Neuronal stem cell (in vitro differentiated cells): ENCODE results near the gene PTPRG.

ENCODE experiments used
- DNase-seq: peaks from one replicate; pipeline ENCODE4 v3.0.0-alpha.2; 2013; ENCODE audit warnings: low spot score
- H2AFZ ChIP-seq: one replicate; pipeline ENCODE4 v1.6.1; 2013; ENCODE audit warnings: mild to moderate bottlenecking, low read length, inconsistent platforms
- H2AK5ac ChIP-seq: 2 replicates; pipeline ENCODE4 v1.6.1; 2013; ENCODE audit warnings: low read depth, mild to moderate bottlenecking, inconsistent platforms, low read length, moderate library complexity, mixed read lengths
- H2BK120ac ChIP-seq: 2 replicates; pipeline ENCODE4 v1.6.1; 2013; ENCODE audit warnings: low read depth, mild to moderate bottlenecking, inconsistent platforms, low read length, moderate library complexity, mixed read lengths
- H2BK12ac ChIP-seq: one replicate; pipeline ENCODE4 v1.6.1; 2013; ENCODE audit warnings: low read length, inconsistent platforms
- H2BK15ac ChIP-seq: 2 replicates; pipeline ENCODE4 v1.6.1; 2013; ENCODE audit warnings: mild to moderate bottlenecking, low read length, inconsistent platforms, mixed read lengths
- H2BK5ac ChIP-seq: one replicate; pipeline ENCODE4 v1.6.1; 2013; ENCODE audit warnings: inconsistent platforms, mild to moderate bottlenecking, low read length, moderate library complexity
- H3K14ac ChIP-seq: one replicate; pipeline ENCODE4 v1.6.1; 2013; ENCODE audit warnings: low read length, inconsistent platforms
- H3K18ac ChIP-seq: 2 replicates; pipeline ENCODE4 v1.6.1; 2013; ENCODE audit warnings: low read length, inconsistent platforms
- H3K23ac ChIP-seq: 2 replicates; pipeline ENCODE4 v1.6.1; 2013; ENCODE audit warnings: low read depth, mild to moderate bottlenecking, mixed read lengths, low read length, inconsistent platforms; ENCODE audit not compliant: poor library complexity
- H3K27ac ChIP-seq: replicated peaks from 3 replicates; pipeline ENCODE4 v1.5.1; 2013; ENCODE audit warnings: low read length, inconsistent platforms
- H3K27me3 ChIP-seq, 3 experiments: 2 replicates each; pipeline ENCODE4 v1.6.1; 2013; ENCODE audit warnings: low read length in 3 of 3, mild to moderate bottlenecking in 2 of 3, inconsistent platforms in 1 of 3, low read depth in 1 of 3, mixed read lengths in 1 of 3, moderate library complexity in 1 of 3; ENCODE audit not compliant: control insufficient read depth in 3 of 3, insufficient read depth in 3 of 3
- H3K36me3 ChIP-seq, 2 donors: replicated peaks in 1 of 2; 2 replicates each; pipeline ENCODE4 v1.6.1; 2013; ENCODE audit warnings: low read length in 2 of 2; ENCODE audit not compliant: control insufficient read depth in 2 of 2, insufficient read depth in 2 of 2
- H3K4ac ChIP-seq: 2 replicates; pipeline ENCODE4 v1.6.1; 2013; ENCODE audit warnings: inconsistent platforms, mild to moderate bottlenecking, low read length, moderate library complexity
- H3K4me1 ChIP-seq, 2 donors: 1 replicate in 1 of 2; 2 replicates in 1 of 2; pipeline ENCODE4 v1.6.1; 2013; ENCODE audit warnings: low read length in 2 of 2, low read depth in 1 of 2; ENCODE audit not compliant: control insufficient read depth in 2 of 2, insufficient read depth in 1 of 2
- H3K4me2 ChIP-seq: one replicate; pipeline ENCODE4 v1.6.1; 2013; ENCODE audit warnings: mild to moderate bottlenecking, low read length, inconsistent platforms; ENCODE audit not compliant: insufficient read depth, poor library complexity, severe bottlenecking
- H3K4me3 ChIP-seq, 2 donors: 2 replicates each; pipeline ENCODE4 v1.5.1; 2013; ENCODE audit warnings: low read length in 2 of 2, mild to moderate bottlenecking in 2 of 2, inconsistent platforms in 1 of 2, moderate library complexity in 1 of 2
- H3K79me1 ChIP-seq: one replicate; pipeline ENCODE4 v1.6.1; 2013; ENCODE audit warnings: low read depth, mild to moderate bottlenecking, inconsistent platforms, low read length, moderate library complexity
- H3K9ac ChIP-seq: one replicate; pipeline ENCODE4 v1.6.1; 2013; ENCODE audit warnings: mild to moderate bottlenecking, low read depth, low read length, inconsistent platforms; ENCODE audit not compliant: poor library complexity
- H3K9me3 ChIP-seq, 2 donors: replicated peaks in 1 of 2; 2 replicates each; pipeline versions ENCODE3 to v1.6.1; 2013; ENCODE audit warnings: low read length in 2 of 2, mild to moderate bottlenecking in 2 of 2, inconsistent platforms in 1 of 2, low read depth in 1 of 2, mixed read lengths in 1 of 2, moderate library complexity in 1 of 2; ENCODE audit not compliant: control insufficient read depth in 2 of 2, insufficient read depth in 1 of 2
- H4K8ac ChIP-seq: one replicate; pipeline ENCODE4 v1.6.1; 2013; ENCODE audit warnings: low read depth, mild to moderate bottlenecking, inconsistent platforms, low read length, moderate library complexity
- H4K91ac ChIP-seq: one replicate; pipeline ENCODE4 v1.6.1; 2013; ENCODE audit warnings: low read length, low read depth, mild to moderate bottlenecking, inconsistent platforms; ENCODE audit not compliant: poor library complexity
- WGBS, 2 donors: extraction: QIAGEN DNeasy Blood & Tissue Kit; methylation state at CpG; one replicate each; pipeline ENCODE4 v1.1.7; 2013; ENCODE audit warnings: missing lambda C conversion rate in 2 of 2, mixed read lengths in 1 of 2; ENCODE audit not compliant: insufficient read length in 2 of 2, insufficient replicate concordance in 1 of 2; ENCODE audit errors: extremely low coverage in 2 of 2; 5-methylcytosine and 5-hydroxymethylcytosine counted together

PTPRG gene

DNA sequence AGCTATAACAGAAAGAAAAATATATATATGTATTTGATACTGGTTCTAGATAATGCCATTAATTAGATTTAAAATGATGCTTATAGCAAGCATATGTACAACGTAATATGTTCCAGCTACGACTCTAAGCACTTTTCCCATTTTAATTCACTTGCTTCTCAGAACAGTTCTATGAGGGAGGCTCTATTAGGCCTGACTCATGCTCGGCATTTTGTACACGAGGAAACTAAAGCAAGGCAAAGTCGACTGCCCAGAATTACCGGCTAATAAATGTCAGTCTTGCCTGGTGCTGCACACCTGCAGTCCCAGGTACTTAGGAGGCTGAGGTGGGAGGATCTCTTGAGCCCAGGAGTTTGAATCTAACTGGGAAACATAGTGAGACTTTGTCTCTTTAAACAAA lies 106.0 kb downstream of the PTPRG start:
- Histone ChIP-seq H2BK15ac (no peak overlapping the region), H3K4me1 (peaks cover 0 to 7% of the 10 kb centered on the region in 2 donors), H3K9ac (no peak overlapping the region), H3K4me3 (no peak overlapping the region), H3K23ac (no peak overlapping the region), H3K27ac (no peak overlapping the region), H3K4ac (no peak overlapping the region), H4K91ac (no peak overlapping the region), H2BK120ac (no peak overlapping the region), H3K27me3 (no peaks in the 10 kb centered on the region), H3K79me1 (peaks cover 5% of the 10 kb centered on the region), H4K8ac (no peak overlapping the region), H2BK5ac (no peak overlapping the region), H2BK12ac (no peak overlapping the region), H3K14ac (no peak overlapping the region), H3K18ac (no peak overlapping the region), H3K4me2 (no peak overlapping the region), H2AFZ (no peak overlapping the region), H3K36me3 (peaks cover 0 to 2% of the 10 kb centered on the region in 2 donors), H2AK5ac (no peak overlapping the region), H3K9me3 (peaks cover 2 to 4% of the 10 kb centered on the region in 2 donors)
- no peak for DNase-seq
- no CpG with 5 or more reads among the region's 6 CpGs for WGBS, 2 donors

DNA sequence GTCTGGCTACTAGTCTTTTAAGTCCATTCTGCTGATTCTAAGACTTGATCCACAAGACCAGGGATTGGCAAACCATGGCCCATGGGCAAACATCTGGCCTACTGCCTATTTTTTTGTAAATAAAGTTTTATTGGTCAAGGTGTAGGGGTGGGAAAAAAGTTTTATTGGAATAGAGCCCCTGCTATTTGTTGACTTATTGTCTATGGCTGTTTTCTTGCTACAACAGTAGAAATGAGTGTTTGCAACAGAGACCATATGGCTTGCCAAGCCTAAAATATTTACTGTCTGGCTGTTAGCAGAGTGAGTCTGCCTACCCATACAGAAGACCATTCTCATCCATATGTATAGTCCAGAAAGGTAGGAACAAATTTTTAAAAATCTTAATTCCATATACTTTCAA lies 106.4 kb downstream of the PTPRG start:
- H3K23ac ChIP-seq: no peak overlapping the region
- H2BK120ac ChIP-seq: no peak overlapping the region
- H3K9ac ChIP-seq: no peak overlapping the region
- no peaks in the 10 kb centered on the region for H3K36me3 ChIP-seq
- H4K8ac ChIP-seq: no peak overlapping the region
- no peak overlapping the region for H2BK5ac ChIP-seq
- H3K14ac ChIP-seq: no peak overlapping the region
- no peak overlapping the region for H2BK12ac ChIP-seq
- peaks cover 0 to 3% of the 10 kb centered on the region in 2 donors for H3K9me3 ChIP-seq
- no peak for DNase-seq
- peaks cover 5% of the 10 kb centered on the region for H3K79me1 ChIP-seq
- no peak overlapping the region for H3K18ac ChIP-seq
- no peak overlapping the region for H3K4me3 ChIP-seq
- no peak overlapping the region for H2BK15ac ChIP-seq
- H3K4me2 ChIP-seq: no peak overlapping the region
- no peak overlapping the region for H2AK5ac ChIP-seq
- no peak overlapping the region for H3K27ac ChIP-seq
- H2AFZ ChIP-seq: no peak overlapping the region
- H4K91ac ChIP-seq: no peak overlapping the region
- H3K4ac ChIP-seq: no peak overlapping the region
- peaks cover 0 to 7% of the 10 kb centered on the region in 2 donors for H3K4me1 ChIP-seq
- H3K27me3 ChIP-seq: no peaks in the 10 kb centered on the region

DNA sequence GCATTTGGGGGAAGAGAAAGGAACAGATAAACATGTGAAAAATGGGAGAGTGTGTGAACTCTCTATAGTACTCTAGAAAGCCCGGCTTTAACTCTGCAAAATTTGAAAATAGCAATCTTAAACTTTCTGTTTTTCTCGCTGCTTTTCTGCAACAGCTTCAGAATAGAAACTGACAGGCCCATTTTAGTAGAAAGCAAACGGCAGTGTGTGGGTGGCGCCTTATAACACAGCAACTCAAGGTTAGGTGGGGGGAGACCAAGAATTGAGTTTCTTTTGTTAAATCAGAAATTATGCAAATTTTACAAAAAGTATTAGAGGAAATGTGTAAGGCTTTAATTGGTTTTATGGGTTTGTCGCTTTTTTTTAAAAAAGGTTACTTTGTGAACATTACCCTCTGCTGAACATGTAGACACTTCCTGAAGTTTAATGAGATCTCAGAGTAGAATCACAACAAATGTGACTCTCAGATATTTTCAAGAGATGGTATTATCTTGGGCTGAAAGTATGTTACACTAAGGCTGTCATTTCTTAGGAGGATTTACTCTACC lies 107.0 kb downstream of the PTPRG start:
- Histone ChIP-seq H3K4ac (no peak overlapping the region), H3K18ac (no peak overlapping the region), H4K91ac (no peak overlapping the region), H2BK15ac (no peak overlapping the region), H2BK120ac (no peak overlapping the region), H3K36me3 (no peaks in the 10 kb centered on the region), H2AK5ac (no peak overlapping the region), H2BK12ac (no peak overlapping the region), H3K14ac (no peak overlapping the region), H3K4me3 (no peak overlapping the region), H3K4me1 (peaks cover 0 to 7% of the 10 kb centered on the region in 2 donors), H3K9ac (no peak overlapping the region), H3K9me3 (peaks cover 0 to 3% of the 10 kb centered on the region in 2 donors), H3K27me3 (no peaks in the 10 kb centered on the region), H3K4me2 (no peak overlapping the region), H3K27ac (no peak overlapping the region), H3K23ac (no peak overlapping the region), H2AFZ (no peak overlapping the region), H3K79me1 (peaks cover 5% of the 10 kb centered on the region), H2BK5ac (no peak overlapping the region), H4K8ac (no peak overlapping the region)
- no CpG with 5 or more reads among the region's 5 CpGs for WGBS, 2 donors
- DNase-seq: no peak

DNA sequence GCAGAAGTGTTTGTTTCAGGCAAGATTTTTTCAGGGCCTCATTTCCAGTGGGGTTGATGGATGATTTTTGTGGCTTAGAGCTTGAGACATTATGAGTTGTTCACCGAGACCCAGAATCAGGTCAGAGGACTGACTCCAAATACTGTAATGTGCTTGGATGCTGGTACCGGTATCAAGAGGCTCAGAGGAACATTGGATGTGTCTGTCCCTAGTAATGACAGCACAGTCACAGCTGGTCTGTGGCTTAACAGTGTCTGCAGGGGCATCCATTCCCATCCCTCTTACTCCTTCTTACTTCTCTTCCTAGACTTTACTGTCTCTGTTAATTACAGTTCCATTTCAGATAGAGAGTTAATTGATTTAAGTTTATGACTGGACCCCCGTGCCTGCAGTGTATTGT lies 107.8 kb downstream of the PTPRG start:
- Histone ChIP-seq H3K9me3 (peaks cover 0 to 3% of the 10 kb centered on the region in 2 donors), H3K18ac (no peak overlapping the region), H3K4me1 (peaks cover 0 to 4% of the 10 kb centered on the region in 2 donors), H3K27me3 (no peaks in the 10 kb centered on the region), H3K9ac (no peak overlapping the region), H2BK15ac (no peak overlapping the region), H2AFZ (no peak overlapping the region), H3K23ac (no peak overlapping the region), H2BK12ac (no peak overlapping the region), H3K36me3 (no peaks in the 10 kb centered on the region), H3K4ac (no peak overlapping the region), H3K79me1 (peaks cover 4% of the 10 kb centered on the region), H4K8ac (no peak overlapping the region), H2AK5ac (no peak overlapping the region), H2BK120ac (no peak overlapping the region), H2BK5ac (no peak overlapping the region), H4K91ac (no peak overlapping the region), H3K4me2 (no peak overlapping the region), H3K14ac (no peak overlapping the region), H3K4me3 (no peak overlapping the region), H3K27ac (no peak overlapping the region)
- no peak for DNase-seq
- WGBS, 2 donors: no CpG with 5 or more reads among the region's 3 CpGs
